Hematopoietic multipotent progenitor cell treated with erythropoietin and hydrocortisone succinate and interleukin-3 and kit ligand, for 4 days (in vitro differentiated cells): Measurements from ENCODE around the gene SLC22A12.

ENCODE experiments used
- DNase-seq: peaks from one replicate; pipeline ENCODE4 v3.0.0-alpha.2; 2015

The SLC22A12 gene

DNA sequence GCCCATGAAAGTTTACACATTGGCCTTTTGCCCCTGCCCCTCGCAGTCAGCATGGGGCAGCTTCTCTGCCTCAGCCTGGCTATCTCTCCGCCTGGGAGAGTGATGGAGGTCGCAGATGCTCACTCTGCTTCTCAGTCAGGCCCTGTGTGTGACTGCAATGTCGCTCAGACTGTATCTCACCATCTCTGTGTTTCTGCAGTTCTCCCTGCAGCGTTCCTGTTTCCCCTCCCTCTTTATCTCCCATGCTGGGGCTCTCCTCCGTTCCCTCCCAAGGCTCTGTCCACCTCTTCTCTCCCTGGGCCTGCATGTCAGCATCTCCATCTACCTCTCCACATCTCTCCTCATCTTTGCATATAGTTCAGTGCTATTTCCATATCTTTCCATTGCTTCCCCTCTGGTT is 38.1 kb downstream of the SLC22A12 start:
- DNase-seq = no peak

GRCh38 chr11:64629796-64630562 is 39.0 kb downstream of the SLC22A12 start:
- DNase-seq = no peak

- DNase-seq = no peak
These were observed 40.7 kb downstream of the SLC22A12 start for GRCh38 chr11:64631675-64632074.

DNA sequence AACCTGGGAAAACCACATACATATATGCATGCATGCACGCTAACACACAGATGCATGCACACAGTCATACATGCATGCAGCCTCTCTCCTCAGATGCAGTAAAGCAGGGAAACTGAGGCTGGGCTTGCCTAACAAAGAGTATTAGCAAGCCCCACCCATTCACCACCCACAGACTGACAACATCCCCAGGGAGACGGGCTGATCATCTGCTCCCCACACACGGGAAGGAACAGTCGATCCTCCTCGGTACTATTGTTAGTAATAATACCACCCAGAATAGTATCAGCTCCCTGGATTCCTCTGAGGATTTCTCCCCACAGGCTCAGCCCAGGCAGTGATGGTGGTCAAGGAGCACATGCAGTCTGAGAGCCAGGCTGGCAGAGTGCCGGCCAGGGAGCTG is 41.2 kb downstream of the SLC22A12 start:
- DNase-seq = no peak

- DNase-seq = no peak
These were observed 41.6 kb downstream of the SLC22A12 start for GRCh38 chr11:64632654-64633053.

- DNase-seq = no peak
These were observed 42.6 kb downstream of the SLC22A12 start for GRCh38 chr11:64633555-64634159.

- DNase-seq = no peak
These were observed 46.5 kb downstream of the SLC22A12 start for GRCh38 chr11:64637334-64638017.

- DNase-seq = no peak
These were observed 47.1 kb downstream of the SLC22A12 start for GRCh38 chr11:64638018-64638665.

DNA sequence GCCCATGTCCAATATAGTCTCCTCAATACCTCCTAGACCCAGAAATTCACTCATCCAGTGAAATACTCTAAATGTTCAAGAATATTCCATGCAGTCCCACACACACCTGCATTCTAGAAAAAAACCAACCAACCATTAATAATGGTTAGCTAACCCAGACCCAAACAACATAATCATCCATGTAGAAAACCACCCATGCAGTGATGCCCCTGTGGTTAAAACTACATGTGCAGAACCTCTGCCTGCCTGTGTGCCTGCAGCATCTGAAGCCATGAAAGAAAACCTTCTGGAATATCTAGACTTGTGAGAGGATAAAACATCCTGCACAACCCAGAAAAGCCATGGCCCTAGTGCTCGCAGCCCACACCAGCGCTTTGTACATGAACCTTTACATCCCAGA is 47.8 kb downstream of the SLC22A12 start:
- no peak for DNase-seq

- no peak for DNase-seq
These were observed 48.9 kb downstream of the SLC22A12 start for GRCh38 chr11:64639885-64640284.

GRCh38 chr11:64641596-64642417 is 50.8 kb downstream of the SLC22A12 start:
- DNase-seq = no peak

DNA sequence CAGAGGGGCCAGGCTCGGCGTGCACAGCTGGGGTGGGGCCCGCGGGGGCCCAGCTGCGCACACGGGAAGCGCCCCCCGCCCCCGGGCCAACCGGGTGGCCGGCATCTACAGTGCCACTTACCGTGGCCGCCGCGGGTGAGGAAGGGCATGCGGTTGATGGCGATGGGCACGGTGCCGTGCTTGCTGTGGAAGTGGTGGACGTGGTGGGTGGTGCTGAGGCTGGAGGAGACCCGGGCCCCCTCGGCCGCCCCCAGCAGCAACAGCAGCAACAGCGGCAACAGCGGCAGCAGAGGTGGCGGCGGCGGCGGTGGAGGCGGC is 51.4 kb downstream of the SLC22A12 start:
- no peak for DNase-seq

DNA sequence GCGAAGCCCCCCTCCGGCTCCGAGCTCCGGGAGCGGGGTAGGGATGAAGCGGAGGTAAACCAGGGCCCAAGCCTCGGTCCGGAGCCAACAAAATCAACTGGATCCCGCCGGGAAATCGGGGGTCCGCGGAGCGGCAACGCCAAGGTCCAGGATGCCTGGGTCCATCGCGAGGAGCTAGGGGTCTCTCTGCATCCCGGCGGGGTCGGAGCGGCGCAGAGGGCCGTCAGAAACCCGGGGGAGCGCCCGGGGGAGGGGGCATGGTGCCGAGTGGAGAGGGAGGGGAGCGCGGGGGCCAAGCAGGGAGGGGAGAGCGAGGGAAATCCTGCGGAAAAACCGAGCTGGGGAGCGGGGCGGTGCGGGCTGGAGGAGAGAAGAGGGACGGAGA is 51.8 kb downstream of the SLC22A12 start:
- DNase-seq = no peak

GRCh38 chr11:64643256-64643881 is 52.3 kb downstream of the SLC22A12 start:
- no peak for DNase-seq

DNA sequence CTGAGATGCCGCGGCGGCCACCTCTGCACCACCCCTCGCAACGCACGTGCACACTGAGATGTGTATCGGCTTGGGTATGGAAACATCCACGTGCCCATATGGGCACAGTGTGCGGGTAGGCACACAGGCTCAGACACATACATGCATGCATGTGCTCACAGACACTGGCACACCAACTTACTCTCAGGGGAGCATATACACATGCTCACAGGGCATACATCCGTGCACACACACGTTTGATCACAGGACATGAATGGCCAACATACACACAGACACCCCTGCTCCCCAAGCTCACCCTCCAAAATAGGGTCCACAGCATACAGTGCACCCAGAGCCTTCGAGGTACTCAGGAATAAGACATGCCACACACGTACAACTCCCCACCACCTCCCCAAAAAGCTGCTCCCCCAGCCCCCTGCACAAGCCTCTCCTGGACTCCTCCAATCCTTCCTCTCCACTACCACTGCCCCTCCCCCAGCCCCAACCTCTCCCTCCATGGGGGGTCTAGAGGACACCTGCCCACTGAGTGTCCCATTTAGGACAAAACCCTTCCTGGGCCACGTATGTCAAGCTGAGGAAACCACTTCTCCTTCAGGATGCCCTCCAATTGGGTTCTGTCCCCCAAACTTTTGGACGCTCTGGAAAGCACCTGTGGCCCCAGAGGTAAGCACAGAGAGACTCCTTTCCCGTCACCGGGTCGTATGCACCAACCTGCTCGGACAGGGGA is 53.1 kb downstream of the SLC22A12 start:
- peak; percentile 31 for DNase-seq

- DNase-seq = peak; percentile 70
These were observed 53.7 kb downstream of the SLC22A12 start for GRCh38 chr11:64644647-64645275.

GRCh38 chr11:64647019-64647779 is 56.2 kb downstream of the SLC22A12 start:
- DNase-seq = no peak

- DNase-seq = no peak
These were observed 57.5 kb downstream of the SLC22A12 start for GRCh38 chr11:64648551-64648950.

GRCh38 chr11:64649291-64649697 is 58.3 kb downstream of the SLC22A12 start:
- DNase-seq = peak; percentile 71

- DNase-seq = peak; percentile 69
These were observed 60.0 kb downstream of the SLC22A12 start for GRCh38 chr11:64650923-64651523.
